D341Med (cell line): ENCODE data around the gene LYZ.

Experiments
- DNase-seq: peaks from one replicate; pipeline ENCODE4 v3.0.0; 2012; ENCODE audit warnings: low spot score

Gene LYZ

GRCh38 chr12:69338936-69339335 is 9.2 kb upstream of the LYZ start:
- no peak for DNase-seq

GRCh38 chr12:69339999-69340398 is 8.2 kb upstream of the LYZ start:
- DNase-seq: no peak

DNA sequence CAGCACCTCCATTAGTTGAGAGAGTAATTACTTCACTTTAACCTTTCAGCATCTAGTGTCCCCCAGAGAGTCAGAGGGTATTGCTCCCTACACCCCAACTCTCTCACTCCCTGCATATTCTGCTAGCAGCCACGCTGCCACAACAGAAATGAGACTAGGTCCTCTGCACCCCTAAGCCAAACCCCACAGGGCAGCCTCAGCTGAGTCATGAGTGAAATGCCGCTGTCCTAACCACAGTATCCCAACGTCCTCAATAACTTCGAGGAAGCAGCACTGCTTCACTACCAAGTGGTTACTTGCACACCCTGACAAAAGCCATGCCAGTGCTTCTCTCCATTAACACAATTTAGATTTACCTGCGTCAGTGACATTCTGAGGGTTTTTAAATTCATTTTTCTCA is 6.9 kb upstream of the LYZ start:
- DNase-seq: no peak

DNA sequence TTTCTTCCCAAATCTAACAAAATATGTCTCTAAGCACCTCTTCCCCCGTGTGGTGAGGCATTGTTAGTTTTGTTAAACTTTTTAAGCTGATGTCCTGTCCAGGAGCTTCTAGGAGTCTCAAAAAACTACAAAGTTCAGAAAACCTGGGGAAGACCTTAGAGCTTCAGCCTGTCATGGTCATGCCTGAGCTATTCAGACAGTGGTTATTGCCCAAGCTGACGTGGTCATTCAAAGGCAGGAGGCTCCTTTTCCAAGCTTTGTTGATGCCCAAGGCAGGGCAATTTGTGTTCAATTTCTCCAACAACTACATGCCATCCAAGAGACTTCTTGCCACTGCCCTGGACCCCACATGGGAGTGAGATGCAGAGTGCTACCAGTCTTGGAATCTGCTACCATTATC is 5.8 kb upstream of the LYZ start:
- DNase-seq: no peak

DNA sequence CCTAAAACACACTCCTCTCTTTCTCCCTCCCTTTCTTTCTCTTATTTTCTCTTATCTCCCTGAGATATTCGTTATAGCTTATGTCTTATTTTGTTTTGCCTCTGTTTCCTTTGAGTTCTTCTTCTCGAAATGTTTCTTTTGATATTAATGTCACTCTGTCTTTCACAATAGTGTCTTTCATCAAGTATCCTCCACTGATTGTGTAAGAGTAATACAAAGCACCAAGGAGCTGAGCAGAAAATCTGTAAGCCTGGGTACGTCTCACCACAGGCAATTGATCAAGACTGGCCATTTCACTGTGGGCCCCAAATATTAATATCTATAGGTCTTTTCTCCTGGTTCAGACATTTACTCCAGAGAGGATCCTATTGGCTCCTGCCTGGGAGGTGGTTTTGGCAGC is 4.8 kb upstream of the LYZ start:
- DNase-seq: no peak

GRCh38 chr12:69343885-69344612 is 4.1 kb upstream of the LYZ start:
- no peak for DNase-seq

GRCh38 chr12:69345077-69345476 is 3.1 kb upstream of the LYZ start:
- DNase-seq: no peak

DNA sequence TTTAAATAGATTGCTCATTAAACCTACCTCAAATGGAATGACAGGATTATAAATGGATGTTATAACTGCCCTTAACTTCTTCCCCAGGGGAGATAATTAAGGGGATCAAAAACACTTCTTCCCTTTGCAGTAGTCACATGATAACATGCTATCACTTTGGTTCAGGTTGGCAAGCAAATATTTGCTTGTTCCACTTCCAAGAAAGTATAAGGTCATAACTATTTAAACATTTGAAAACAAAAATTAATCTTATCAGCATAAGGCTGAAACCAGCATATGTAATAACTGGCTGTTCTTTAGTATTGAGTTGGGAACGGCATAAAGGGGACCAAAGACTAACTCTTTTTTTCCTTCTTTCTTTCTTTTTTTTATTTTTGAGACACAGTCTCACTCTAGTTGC is 2.4 kb upstream of the LYZ start:
- no peak for DNase-seq

GRCh38 chr12:69350002-69350626 is 1.9 kb downstream of the LYZ start:
- no peak for DNase-seq

DNA sequence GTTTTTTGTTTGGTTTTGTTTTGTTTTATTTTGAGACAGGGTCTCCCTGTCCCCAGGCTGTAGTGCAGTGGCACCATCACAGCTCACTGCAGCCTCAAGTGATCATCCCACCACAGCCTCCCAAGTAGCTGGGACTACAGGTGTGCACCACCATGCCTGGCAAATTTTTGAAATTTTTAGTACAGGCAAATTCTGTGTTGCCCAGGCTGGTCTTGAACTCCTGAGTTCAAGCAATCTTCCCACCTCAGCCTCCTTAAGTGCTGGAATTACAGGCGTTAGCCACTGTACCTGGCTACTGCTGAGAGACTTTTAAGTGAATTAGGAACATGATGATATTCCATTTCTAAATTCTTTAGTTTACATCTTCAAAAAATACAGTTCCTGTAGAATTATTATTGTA is 2.6 kb downstream of the LYZ start:
- no peak for DNase-seq

GRCh38 chr12:69351462-69352236 is 3.5 kb downstream of the LYZ start:
- no peak for DNase-seq

- no peak for DNase-seq
These were observed 4.7 kb downstream of the LYZ start for GRCh38 chr12:69352904-69353303.

- DNase-seq: no peak
These were observed 6.0 kb downstream of the LYZ start for GRCh38 chr12:69354172-69354555.

GRCh38 chr12:69354556-69355187 is 6.5 kb downstream of the LYZ start:
- no peak for DNase-seq

- no peak for DNase-seq
These were observed 7.3 kb downstream of the LYZ start for GRCh38 chr12:69355363-69356028.

DNA sequence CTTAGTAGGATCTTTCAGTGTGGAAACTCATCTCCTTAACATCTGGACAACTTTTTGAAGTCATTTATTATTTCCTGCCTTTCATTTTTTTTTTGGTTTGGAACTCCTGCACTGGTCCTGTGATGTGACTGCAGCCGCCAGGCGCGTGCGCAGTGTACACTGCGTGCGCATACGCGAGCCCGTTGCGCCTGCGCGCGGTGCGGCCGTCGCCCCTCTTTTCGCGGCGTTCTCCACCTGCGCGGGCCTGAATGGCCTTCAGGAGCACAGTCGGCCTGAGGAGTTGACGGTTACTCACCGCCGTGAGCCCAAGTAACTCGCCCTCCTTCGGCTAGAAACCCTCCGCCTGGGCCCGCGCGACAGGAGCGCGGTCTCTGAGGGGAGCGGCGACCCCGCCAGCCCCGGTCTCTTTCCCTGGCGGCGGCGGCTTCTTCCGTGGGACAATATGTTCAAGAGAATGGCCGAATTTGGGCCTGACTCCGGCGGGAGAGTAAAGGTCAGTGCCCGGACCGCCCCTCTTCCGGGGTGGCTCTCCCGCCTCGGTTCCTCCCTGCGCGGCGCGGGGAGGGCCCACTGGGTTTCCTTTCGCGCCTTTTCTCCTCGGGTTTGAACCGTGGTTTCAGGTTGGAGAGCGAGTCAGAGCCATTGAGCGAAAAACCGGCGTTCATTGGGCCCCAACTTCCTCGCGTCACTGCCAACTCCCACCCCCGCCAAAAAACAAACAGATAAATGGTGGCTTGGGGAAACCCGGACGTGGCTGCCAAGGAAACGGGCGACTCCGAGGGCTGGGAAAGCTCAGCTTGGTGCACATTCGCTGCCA is 11.6 kb downstream of the LYZ start, which contains the start of gene YEATS4:
YEATS4 (plus strand) TSS at position 213 of the 817 bp plus-strand sequence; CDS start at position 443, 230 bp downstream.
- DNase-seq: peak; percentile 95

GRCh38 chr12:69360348-69360672 is 12.1 kb downstream of the LYZ start:
- DNase-seq: no peak

GRCh38 chr12:69366796-69367195 is 18.6 kb downstream of the LYZ start:
- no peak for DNase-seq

DNA sequence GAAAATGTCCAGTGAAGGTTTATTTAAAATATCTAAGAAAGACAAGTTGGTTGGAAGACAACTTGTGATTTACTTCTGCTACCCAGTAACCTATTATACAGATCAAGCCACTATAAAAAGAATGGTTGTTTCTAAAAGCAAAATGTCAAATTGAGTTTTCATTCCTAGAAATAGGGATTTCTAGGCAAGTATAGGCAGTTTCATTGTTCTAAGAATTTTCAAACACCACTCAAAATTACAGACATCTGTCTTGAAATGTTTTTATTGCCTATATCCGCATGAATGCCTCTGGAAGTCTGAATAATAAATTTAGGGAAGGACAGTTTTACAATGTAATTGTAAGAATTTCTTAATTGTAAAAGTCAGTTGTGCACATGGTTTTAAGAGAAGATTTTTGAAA is 20.0 kb downstream of the LYZ start:
- DNase-seq: no peak

DNA sequence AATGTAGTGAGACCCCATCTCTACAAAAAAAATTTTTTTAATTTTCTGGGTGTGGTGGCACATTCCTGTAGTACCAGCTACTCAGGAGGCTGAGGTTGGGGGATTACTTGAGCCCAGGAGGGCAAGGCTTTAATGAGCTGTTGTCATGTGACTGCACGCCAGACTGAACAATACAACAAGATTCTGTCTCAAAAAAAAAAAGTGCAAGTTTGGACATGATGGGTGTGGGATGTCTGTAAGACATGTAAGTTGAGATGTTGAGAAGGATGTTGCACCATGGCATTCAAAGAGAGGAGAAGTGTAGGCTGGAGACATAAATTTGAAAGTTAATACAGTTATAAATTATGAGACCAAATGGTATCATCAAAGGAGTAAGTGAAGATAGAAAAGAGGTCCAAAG is 34.9 kb downstream of the LYZ start:
- DNase-seq: no peak

- no peak for DNase-seq
These were observed 36.9 kb downstream of the LYZ start for GRCh38 chr12:69385038-69385437.
